Progenitor cell of endocrine pancreas (in vitro differentiated cells): Measurements from ENCODE around the gene ZNF700. TPM values are rescaled to one million over a fixed set of nuclear protein-coding genes. Genes with fewer than 3 reads are reported as not detected.

Experiments used
- DNase-seq: peaks from one replicate; pipeline ENCODE4 v3.0.0; 2021; ENCODE audit warnings: low spot score; ENCODE audit not compliant: unreplicated experiment
- H3K27ac Mint-ChIP-seq: 2 replicates; pipeline ENCODE4 v1.8.0; 2021; ENCODE audit warnings: mild to moderate bottlenecking, moderate library complexity, mixed read lengths
- H3K27me3 Mint-ChIP-seq: 2 replicates; pipeline ENCODE4 v1.8.0; 2021; ENCODE audit warnings: mixed read lengths
- H3K36me3 Mint-ChIP-seq: 2 replicates; pipeline ENCODE4 v1.8.0; 2022; ENCODE audit warnings: mixed read lengths; ENCODE audit not compliant: insufficient read depth
- H3K4me1 Mint-ChIP-seq: 2 replicates; pipeline ENCODE4 v1.8.0; 2021; ENCODE audit warnings: low read depth, mixed read lengths
- H3K4me3 Mint-ChIP-seq: 2 replicates; pipeline ENCODE4 v1.8.0; 2021; ENCODE audit warnings: low read depth, mild to moderate bottlenecking, moderate library complexity, mixed read lengths
- H3K9me3 Mint-ChIP-seq: 2 replicates; pipeline ENCODE4 v1.8.0; 2021; ENCODE audit warnings: low read depth, mixed read lengths
- CTCF ChIP-seq: fragments of 200-600 bp; sonication (generic); IDR thresholded peaks from one replicate; pipeline ENCODE4 v1.5.0; 2021; ENCODE audit warnings: antibody characterized with exemption, mild to moderate bottlenecking; ENCODE audit not compliant: unreplicated experiment
- total RNA-seq: library from RNA; stranded (reverse); gene quantifications from 2 replicates; pipeline ENCODE4 v1.2.1, GENCODE V29; 2021

The ZNF700 gene
- total RNA-seq, 1 donor from 2014 or later = 13.4 TPM

GRCh38 chr19:11973019-11973810, 48.3 kb downstream of the ZNF700 start:
- Mint-ChIP-seq H3K27me3 (no peaks in the 10 kb centered on the region), H3K9me3 (peaks cover 58% of the 10 kb centered on the region), H3K4me1 (no peaks in the 10 kb centered on the region), H3K4me3 (no peak overlapping the region), H3K36me3 (peaks cover 71% of the 10 kb centered on the region), H3K27ac (no peak overlapping the region)
- no peak for TF ChIP-seq CTCF
- no peak for DNase-seq

- TF ChIP-seq CTCF = no peak
- peak overlapping the region; percentile 27 for H3K27ac Mint-ChIP-seq
- H3K27me3 Mint-ChIP-seq = no peaks in the 10 kb centered on the region
- peaks cover 62% of the 10 kb centered on the region for H3K36me3 Mint-ChIP-seq
- H3K9me3 Mint-ChIP-seq = peaks cover 63% of the 10 kb centered on the region
- no peak for DNase-seq
- no peaks in the 10 kb centered on the region for H3K4me1 Mint-ChIP-seq
- no peak overlapping the region for H3K4me3 Mint-ChIP-seq
Measured at GRCh38 chr19:11978492-11979100, 53.7 kb downstream of the ZNF700 start.

- Mint-ChIP-seq H3K4me1 (no peaks in the 10 kb centered on the region), H3K4me3 (no peak overlapping the region), H3K9me3 (peaks cover 56% of the 10 kb centered on the region), H3K27ac (no peak overlapping the region), H3K27me3 (no peaks in the 10 kb centered on the region), H3K36me3 (peaks cover 57% of the 10 kb centered on the region)
- DNase-seq = no peak
- no peak for TF ChIP-seq CTCF
Measured at GRCh38 chr19:11979527-11979926, 54.6 kb downstream of the ZNF700 start.

- peaks cover 34% of the 10 kb centered on the region for H3K36me3 Mint-ChIP-seq
- H3K4me3 Mint-ChIP-seq = no peak overlapping the region
- no peak for TF ChIP-seq CTCF
- H3K27ac Mint-ChIP-seq = no peak overlapping the region
- H3K4me1 Mint-ChIP-seq = peaks cover under 1% of the 10 kb centered on the region
- H3K27me3 Mint-ChIP-seq = no peaks in the 10 kb centered on the region
- peaks cover 48% of the 10 kb centered on the region for H3K9me3 Mint-ChIP-seq
- DNase-seq = no peak
Measured at GRCh38 chr19:11982526-11982925, 57.6 kb downstream of the ZNF700 start.

- no peak for TF ChIP-seq CTCF
- peaks cover 7% of the 10 kb centered on the region for H3K4me1 Mint-ChIP-seq
- no peak overlapping the region for H3K27ac Mint-ChIP-seq
- peaks cover 9% of the 10 kb centered on the region for H3K36me3 Mint-ChIP-seq
- peaks cover 24% of the 10 kb centered on the region for H3K9me3 Mint-ChIP-seq
- no peak overlapping the region for H3K4me3 Mint-ChIP-seq
- no peak for DNase-seq
- no peaks in the 10 kb centered on the region for H3K27me3 Mint-ChIP-seq
Measured at GRCh38 chr19:11984986-11985385, 60.1 kb downstream of the ZNF700 start.
